ENCODE results near the gene SELENOM.

SELENOM gene

DNA sequence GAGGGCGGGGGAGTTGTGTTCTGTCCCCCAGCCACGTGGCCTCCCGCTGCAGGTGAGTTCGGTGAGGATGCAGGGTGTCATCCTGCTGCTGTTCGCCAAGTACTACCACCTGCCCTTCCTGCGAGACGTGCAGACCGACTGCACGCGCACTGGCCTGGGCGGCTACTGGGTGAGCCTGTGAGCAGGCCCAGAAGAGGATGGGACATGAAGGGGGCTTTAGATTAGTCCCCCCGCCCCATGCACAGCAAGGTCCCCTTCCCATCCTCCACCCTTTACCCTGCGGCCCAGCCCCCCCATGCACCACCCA lies 19.5 kb upstream of the SELENOM start:
- no peak for DNase-seq (ENCODE audit: low read depth)
- TF ChIP-seq, protein P1, sequence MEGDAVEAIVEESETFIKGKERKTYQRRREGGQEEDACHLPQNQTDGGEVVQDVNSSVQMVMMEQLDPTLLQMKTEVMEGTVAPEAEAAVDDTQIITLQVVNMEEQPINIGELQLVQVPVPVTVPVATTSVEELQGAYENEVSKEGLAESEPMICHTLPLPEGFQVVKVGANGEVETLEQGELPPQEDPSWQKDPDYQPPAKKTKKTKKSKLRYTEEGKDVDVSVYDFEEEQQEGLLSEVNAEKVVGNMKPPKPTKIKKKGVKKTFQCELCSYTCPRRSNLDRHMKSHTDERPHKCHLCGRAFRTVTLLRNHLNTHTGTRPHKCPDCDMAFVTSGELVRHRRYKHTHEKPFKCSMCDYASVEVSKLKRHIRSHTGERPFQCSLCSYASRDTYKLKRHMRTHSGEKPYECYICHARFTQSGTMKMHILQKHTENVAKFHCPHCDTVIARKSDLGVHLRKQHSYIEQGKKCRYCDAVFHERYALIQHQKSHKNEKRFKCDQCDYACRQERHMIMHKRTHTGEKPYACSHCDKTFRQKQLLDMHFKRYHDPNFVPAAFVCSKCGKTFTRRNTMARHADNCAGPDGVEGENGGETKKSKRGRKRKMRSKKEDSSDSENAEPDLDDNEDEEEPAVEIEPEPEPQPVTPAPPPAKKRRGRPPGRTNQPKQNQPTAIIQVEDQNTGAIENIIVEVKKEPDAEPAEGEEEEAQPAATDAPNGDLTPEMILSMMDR (conservative IDR thresholded peaks at IDR 0.05; ENCODE audit: control insufficient read depth, insufficient read depth, low read depth, low read length), result no peak
- H3K4me3 ChIP-seq (ENCODE audit: control insufficient read depth, low read depth, low read length), result no peak overlapping the region

DNA sequence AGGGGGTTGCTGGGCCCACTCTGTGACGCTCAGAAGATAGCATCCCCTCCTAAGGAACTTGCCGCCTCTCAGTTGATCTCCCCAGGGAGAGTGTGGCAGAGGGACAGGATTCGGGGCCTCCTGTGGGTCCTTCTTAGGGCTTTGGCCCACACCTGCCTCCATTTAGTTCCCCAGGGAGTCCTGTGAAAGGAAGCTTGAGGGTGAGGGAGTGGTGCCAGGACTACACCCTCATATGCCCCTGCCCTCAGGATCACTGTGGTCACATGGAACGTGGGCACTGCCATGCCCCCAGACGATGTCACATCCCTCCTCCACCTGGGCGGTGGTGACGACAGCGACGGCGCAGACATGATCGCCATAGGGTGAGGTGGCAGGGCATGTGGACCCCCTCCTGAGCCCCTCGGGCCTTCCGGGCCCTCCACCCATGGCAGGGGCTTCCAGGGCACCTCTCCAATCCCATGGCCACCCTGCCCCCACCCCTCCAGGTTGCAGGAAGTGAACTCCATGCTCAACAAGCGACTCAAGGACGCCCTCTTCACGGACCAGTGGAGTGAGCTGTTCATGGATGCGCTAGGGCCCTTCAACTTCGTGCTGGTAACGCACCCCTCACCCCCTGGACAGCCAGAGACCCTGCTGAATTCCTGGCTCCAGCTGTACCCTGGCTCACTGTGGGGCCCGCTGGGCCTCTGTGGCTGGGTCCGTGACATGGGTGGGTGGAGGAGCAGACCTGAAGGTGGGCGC lies 18.9 kb upstream of the SELENOM start:
- TF ChIP-seq, protein P1 (conservative IDR thresholded peaks at IDR 0.05; ENCODE audit: control insufficient read depth, insufficient read depth, low read depth, low read length), result no peak
- DNase-seq (ENCODE audit: low read depth), result no peak
- no peak overlapping the region for H3K4me3 ChIP-seq (ENCODE audit: control insufficient read depth, low read depth, low read length)

- TF ChIP-seq, protein P1 (conservative IDR thresholded peaks at IDR 0.05; ENCODE audit: control insufficient read depth, insufficient read depth, low read depth, low read length), result no peak
- no peak overlapping the region for H3K4me3 ChIP-seq (ENCODE audit: control insufficient read depth, low read depth, low read length)
- no peak for DNase-seq (ENCODE audit: low read depth)
These were observed 18.3 kb upstream of the SELENOM start for GRCh38 chr22:31125521-31126117.

GRCh38 chr22:31124811-31125465 lies 17.6 kb upstream of the SELENOM start:
- TF ChIP-seq, protein P1 (conservative IDR thresholded peaks at IDR 0.05; ENCODE audit: control insufficient read depth, insufficient read depth, low read depth, low read length), result no peak
- DNase-seq (ENCODE audit: low read depth), result no peak
- H3K4me3 ChIP-seq (ENCODE audit: control insufficient read depth, low read depth, low read length), result no peak overlapping the region

DNA sequence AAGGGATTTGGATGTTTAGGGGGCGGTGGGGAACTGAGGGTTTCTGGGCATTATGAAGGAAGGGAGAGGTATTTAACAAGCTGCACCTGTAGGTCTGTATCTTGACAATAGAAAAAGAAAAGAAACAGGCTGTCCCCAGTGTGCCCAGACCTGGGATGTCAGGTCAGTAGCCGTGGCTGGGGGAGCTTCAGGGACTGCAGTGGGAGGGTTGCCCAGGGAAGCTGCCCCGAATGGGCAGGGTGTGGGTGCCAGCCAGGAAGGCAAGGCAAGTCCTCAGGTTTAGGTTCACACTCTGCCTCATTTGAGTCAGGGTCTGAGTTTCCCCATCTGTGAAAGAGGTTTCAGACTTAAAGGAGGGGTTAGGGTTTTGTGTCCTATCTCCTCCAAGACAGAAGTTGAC lies 16.9 kb upstream of the SELENOM start:
- TF ChIP-seq, protein P1 (conservative IDR thresholded peaks at IDR 0.05; ENCODE audit: control insufficient read depth, insufficient read depth, low read depth, low read length), result no peak
- no peak for DNase-seq (ENCODE audit: low read depth)
- no peak overlapping the region for H3K4me3 ChIP-seq (ENCODE audit: control insufficient read depth, low read depth, low read length)

GRCh38 chr22:31123292-31123602 lies 15.9 kb upstream of the SELENOM start:
- no peak for DNase-seq (ENCODE audit: low read depth)
- H3K4me3 ChIP-seq (ENCODE audit: control insufficient read depth, low read depth, low read length), result no peak overlapping the region
- TF ChIP-seq, protein P1 (conservative IDR thresholded peaks at IDR 0.05; ENCODE audit: control insufficient read depth, insufficient read depth, low read depth, low read length), result no peak
